ENCODE results near the gene CNIH1. TPM values are rescaled to one million over a fixed set of nuclear protein-coding genes. Genes with fewer than 3 reads are reported as not detected.
"Not testable (repeated sequence)": the region's sequence is repeated elsewhere in the genome, so short reads cannot be mapped to it uniquely, and the experiment has no call there.

The CNIH1 gene
- total RNA-seq, 1 donor from 2014 or later = 173 TPM

GRCh38 chr14:54455363-54455762, 14.2 kb upstream of the CNIH1 start:
- intact Hi-C loops (cut with DNase I) = no loop called here
- Histone ChIP-seq H3K27ac (no peak overlapping the region), H3K9me3 (no peaks in the 10 kb centered on the region), H3K27me3 (no peaks in the 10 kb centered on the region), H3K36me3 (no peaks in the 10 kb centered on the region), H3K4me3 (no peak overlapping the region), H3K4me1 (no peaks in the 10 kb centered on the region)
- DNase-seq (ENCODE audit: low spot score in 2 of 2) = no peak
- TF ChIP-seq CTCF (IDR thresholded peaks at IDR 0.05) = no peak

GRCh38 chr14:54453990-54454389, 12.8 kb upstream of the CNIH1 start:
- H3K4me1 ChIP-seq; H3K4me3 ChIP-seq; H3K36me3 ChIP-seq; H3K9me3 ChIP-seq; H3K27me3 ChIP-seq; DNase-seq (ENCODE audit: low spot score in 2 of 2); intact Hi-C loops (cut with DNase I); H3K27ac ChIP-seq: not testable (repeated sequence)

GRCh38 chr14:54453252-54453651, 12.1 kb upstream of the CNIH1 start:
- no peak for TF ChIP-seq CTCF (IDR thresholded peaks at IDR 0.05)
- intact Hi-C loops (cut with DNase I) = no loop called here

GRCh38 chr14:54451961-54452360, 10.8 kb upstream of the CNIH1 start:
- DNase-seq (ENCODE audit: low spot score in 2 of 2) = no peak
- Histone ChIP-seq H3K27ac (no peak overlapping the region), H3K9me3 (no peaks in the 10 kb centered on the region), H3K27me3 (no peaks in the 10 kb centered on the region), H3K4me3 (no peak overlapping the region), H3K4me1 (no peaks in the 10 kb centered on the region), H3K36me3 (no peaks in the 10 kb centered on the region)
- no peak for TF ChIP-seq CTCF (IDR thresholded peaks at IDR 0.05)
- intact Hi-C loops (cut with DNase I) = no loop called here

More at GRCh38 chr14:54453252-54453651, 12.1 kb upstream of the CNIH1 start:
- Histone ChIP-seq H3K27me3 (no peaks in the 10 kb centered on the region), H3K9me3 (no peaks in the 10 kb centered on the region), H3K4me3 (no peak overlapping the region), H3K27ac (no peak overlapping the region), H3K4me1 (no peaks in the 10 kb centered on the region), H3K36me3 (no peaks in the 10 kb centered on the region)
- DNase-seq (ENCODE audit: low spot score in 2 of 2) = no peak

- intact Hi-C loops (cut with DNase I) = no loop called here
Observed at GRCh38 chr14:54451121-54451601, 10.0 kb upstream of the CNIH1 start.

GRCh38 chr14:54450535-54450934, 9.4 kb upstream of the CNIH1 start:
- intact Hi-C loops (cut with DNase I) = no loop called here
- no peaks in the 10 kb centered on the region for H3K9me3 ChIP-seq
- no peaks in the 10 kb centered on the region for H3K27me3 ChIP-seq
- H3K4me1 ChIP-seq = peaks cover 0 to 2% of the 10 kb centered on the region in 2 donors
- DNase-seq (ENCODE audit: low spot score in 2 of 2) = no peak
- H3K4me3 ChIP-seq = no peak overlapping the region
- TF ChIP-seq CTCF (IDR thresholded peaks at IDR 0.05) = no peak
- no peak overlapping the region for H3K27ac ChIP-seq
- no peaks in the 10 kb centered on the region for H3K36me3 ChIP-seq

More at GRCh38 chr14:54451121-54451601, 10.0 kb upstream of the CNIH1 start:
- H3K36me3 ChIP-seq = no peaks in the 10 kb centered on the region
- H3K4me3 ChIP-seq = no peak overlapping the region
- no peak overlapping the region for H3K27ac ChIP-seq
- no peaks in the 10 kb centered on the region for H3K9me3 ChIP-seq
- H3K27me3 ChIP-seq = no peaks in the 10 kb centered on the region
- no peak for DNase-seq (ENCODE audit: low spot score in 2 of 2)
- peaks cover 0 to 2% of the 10 kb centered on the region in 2 donors for H3K4me1 ChIP-seq
- TF ChIP-seq CTCF (IDR thresholded peaks at IDR 0.05) = no peak

Data from ascending aorta (tissue), 2 donors.